Measurements from ENCODE around the gene BDKRB2. TPM values are rescaled to one million over a fixed set of nuclear protein-coding genes. Genes with fewer than 3 reads are reported as not detected.

Gene BDKRB2
- total RNA-seq, 1 donor from 2014 or later = 0.70 TPM

GRCh38 chr14:96162265-96162664, 42.4 kb upstream of the BDKRB2 start:
- Histone ChIP-seq H3K4me1 (ENCODE audit: insufficient read depth, low read length) (peaks cover 6% of the 10 kb centered on the region), H3K9ac (ENCODE audit: low read length) (no peak overlapping the region), H4K20me1 (ENCODE audit: insufficient read depth, low read length) (no peaks in the 10 kb centered on the region), H3K4me2 (ENCODE audit: low read length) (peak overlapping the region; percentile 34), H3K4me3 (ENCODE audit: insufficient read depth, low read depth, low read length) (no peak overlapping the region), H3K36me3 (ENCODE audit: insufficient read depth, low read length) (no peaks in the 10 kb centered on the region), H3K9me3 (ENCODE audit: insufficient read depth, low read depth, low read length) (no peaks in the 10 kb centered on the region), H3K27me3 (ENCODE audit: insufficient read depth, low read length) (no peaks in the 10 kb centered on the region), H3K79me2 (ENCODE audit: insufficient read depth, low read length) (no peaks in the 10 kb centered on the region), H3K27ac (ENCODE audit: low read depth, low read length) (no peak overlapping the region), H2AFZ (ENCODE audit: low read depth, low read length) (no peak overlapping the region)
- peaks cover 24% of the 10 kb centered on the region for H3K27me3 Mint-ChIP-seq (ENCODE audit: low read depth, unreplicated experiment)
- H3K27ac Mint-ChIP-seq (ENCODE audit: unreplicated experiment) = peak overlapping the region; percentile 4
- FAIRE-seq (no peak), DNase-seq (ENCODE audit: low read depth) (peak; percentile 61)
- H3K4me1 Mint-ChIP-seq (ENCODE audit: low read depth, unreplicated experiment) = peaks cover 7% of the 10 kb centered on the region
- no peak for TF ChIP-seq EZH2 (IDR thresholded peaks at IDR 0.05; ENCODE audit: insufficient read depth, low read length)
- no peak for TF ChIP-seq CTCF (IDR thresholded peaks at IDR 0.05; ENCODE audit: insufficient read depth, low read depth, low read length)
- H3K36me3 Mint-ChIP-seq (ENCODE audit: low read depth, unreplicated experiment) = no peaks in the 10 kb centered on the region
- no peak overlapping the region for H3K4me3 Mint-ChIP-seq (ENCODE audit: unreplicated experiment)
- H3K9me3 Mint-ChIP-seq (ENCODE audit: unreplicated experiment) = peaks cover 1% of the 10 kb centered on the region

- no peak overlapping the region for H3K27ac ChIP-seq (ENCODE audit: low read depth, low read length)
- no peaks in the 10 kb centered on the region for H3K79me2 ChIP-seq (ENCODE audit: insufficient read depth, low read length)
- no peak overlapping the region for H3K4me3 ChIP-seq (ENCODE audit: insufficient read depth, low read depth, low read length)
- no peak for TF ChIP-seq EZH2 (IDR thresholded peaks at IDR 0.05; ENCODE audit: insufficient read depth, low read length)
- TF ChIP-seq CTCF (IDR thresholded peaks at IDR 0.05; ENCODE audit: insufficient read depth, low read depth, low read length) = no peak
- DNase-seq (ENCODE audit: low read depth) (peak; percentile 81), FAIRE-seq (no peak)
- no peaks in the 10 kb centered on the region for H4K20me1 ChIP-seq (ENCODE audit: insufficient read depth, low read length)
- Mint-ChIP-seq H3K4me3 (ENCODE audit: unreplicated experiment) (no peak overlapping the region), H3K27ac (ENCODE audit: unreplicated experiment) (peak overlapping the region; percentile 6), H3K27me3 (ENCODE audit: low read depth, unreplicated experiment) (peaks cover 24% of the 10 kb centered on the region), H3K9me3 (ENCODE audit: unreplicated experiment) (peaks cover 1% of the 10 kb centered on the region), H3K4me1 (ENCODE audit: low read depth, unreplicated experiment) (peaks cover 7% of the 10 kb centered on the region), H3K36me3 (ENCODE audit: low read depth, unreplicated experiment) (no peaks in the 10 kb centered on the region)
- no peaks in the 10 kb centered on the region for H3K9me3 ChIP-seq (ENCODE audit: insufficient read depth, low read depth, low read length)
- H3K9ac ChIP-seq (ENCODE audit: low read length) = no peak overlapping the region
- no peaks in the 10 kb centered on the region for H3K27me3 ChIP-seq (ENCODE audit: insufficient read depth, low read length)
- no peaks in the 10 kb centered on the region for H3K36me3 ChIP-seq (ENCODE audit: insufficient read depth, low read length)
- H3K4me1 ChIP-seq (ENCODE audit: insufficient read depth, low read length) = peaks cover 6% of the 10 kb centered on the region
- no peak overlapping the region for H2AFZ ChIP-seq (ENCODE audit: low read depth, low read length)
- peak overlapping the region; percentile 34 for H3K4me2 ChIP-seq (ENCODE audit: low read length)
Measured at GRCh38 chr14:96162741-96163140, 41.9 kb upstream of the BDKRB2 start.

- no peak for DNase-seq (ENCODE audit: low read depth)
- no peak overlapping the region for H3K4me3 Mint-ChIP-seq (ENCODE audit: unreplicated experiment)
- no peak overlapping the region for H3K27ac ChIP-seq (ENCODE audit: low read depth, low read length)
- no peak for FAIRE-seq
- H3K9me3 ChIP-seq (ENCODE audit: insufficient read depth, low read depth, low read length) = no peaks in the 10 kb centered on the region
- H3K27ac Mint-ChIP-seq (ENCODE audit: unreplicated experiment) = no peak overlapping the region
- no peaks in the 10 kb centered on the region for H3K36me3 ChIP-seq (ENCODE audit: insufficient read depth, low read length)
- H3K4me1 ChIP-seq (ENCODE audit: insufficient read depth, low read length) = peaks cover 6% of the 10 kb centered on the region
- peaks cover 7% of the 10 kb centered on the region for H3K4me1 Mint-ChIP-seq (ENCODE audit: low read depth, unreplicated experiment)
- H3K9ac ChIP-seq (ENCODE audit: low read length) = no peak overlapping the region
- H3K4me3 ChIP-seq (ENCODE audit: insufficient read depth, low read depth, low read length) = no peak overlapping the region
- peaks cover 1% of the 10 kb centered on the region for H3K9me3 Mint-ChIP-seq (ENCODE audit: unreplicated experiment)
- no peak overlapping the region for H3K4me2 ChIP-seq (ENCODE audit: low read length)
- H3K36me3 Mint-ChIP-seq (ENCODE audit: low read depth, unreplicated experiment) = no peaks in the 10 kb centered on the region
- H3K27me3 Mint-ChIP-seq (ENCODE audit: low read depth, unreplicated experiment) = peaks cover 33% of the 10 kb centered on the region
- H4K20me1 ChIP-seq (ENCODE audit: insufficient read depth, low read length) = no peaks in the 10 kb centered on the region
- H3K79me2 ChIP-seq (ENCODE audit: insufficient read depth, low read length) = no peaks in the 10 kb centered on the region
- peaks cover 5% of the 10 kb centered on the region for H3K27me3 ChIP-seq (ENCODE audit: insufficient read depth, low read length)
- H2AFZ ChIP-seq (ENCODE audit: low read depth, low read length) = no peak overlapping the region
- TF ChIP-seq EZH2 (IDR thresholded peaks at IDR 0.05; ENCODE audit: insufficient read depth, low read length) (no peak), CTCF (IDR thresholded peaks at IDR 0.05; ENCODE audit: insufficient read depth, low read depth, low read length) (no peak)
Measured at GRCh38 chr14:96164861-96165490, 39.7 kb upstream of the BDKRB2 start.

Data from astrocyte (in vitro differentiated cells and primary cell).